NCI-H82 (cell line): ENCODE measurements around the gene EIF1.
A peak's percentile ranks its signal among the peaks of the same experiment; 100 is the strongest.
"Not testable (repeated sequence)": the region's sequence is repeated elsewhere in the genome, so short reads cannot be mapped to it uniquely, and the experiment has no call there.

Experiments used
- DNase-seq: peaks from one replicate; lab custom pipeline; 2025; lab: John Stamatoyannopoulos, UW

The EIF1 gene

GRCh38 chr17:41700843-41701242, 12.2 kb downstream of the EIF1 start:
- DNase-seq: not testable (repeated sequence)

GRCh38 chr17:41702712-41703111, 14.0 kb downstream of the EIF1 start:
- DNase-seq: no peak

GRCh38 chr17:41705271-41705991, 16.7 kb downstream of the EIF1 start:
- DNase-seq: no peak

- DNase-seq: no peak
Observed at GRCh38 chr17:41707803-41708669, 19.4 kb downstream of the EIF1 start.

- DNase-seq: no peak
Observed at GRCh38 chr17:41710472-41711090, 21.9 kb downstream of the EIF1 start.

DNA sequence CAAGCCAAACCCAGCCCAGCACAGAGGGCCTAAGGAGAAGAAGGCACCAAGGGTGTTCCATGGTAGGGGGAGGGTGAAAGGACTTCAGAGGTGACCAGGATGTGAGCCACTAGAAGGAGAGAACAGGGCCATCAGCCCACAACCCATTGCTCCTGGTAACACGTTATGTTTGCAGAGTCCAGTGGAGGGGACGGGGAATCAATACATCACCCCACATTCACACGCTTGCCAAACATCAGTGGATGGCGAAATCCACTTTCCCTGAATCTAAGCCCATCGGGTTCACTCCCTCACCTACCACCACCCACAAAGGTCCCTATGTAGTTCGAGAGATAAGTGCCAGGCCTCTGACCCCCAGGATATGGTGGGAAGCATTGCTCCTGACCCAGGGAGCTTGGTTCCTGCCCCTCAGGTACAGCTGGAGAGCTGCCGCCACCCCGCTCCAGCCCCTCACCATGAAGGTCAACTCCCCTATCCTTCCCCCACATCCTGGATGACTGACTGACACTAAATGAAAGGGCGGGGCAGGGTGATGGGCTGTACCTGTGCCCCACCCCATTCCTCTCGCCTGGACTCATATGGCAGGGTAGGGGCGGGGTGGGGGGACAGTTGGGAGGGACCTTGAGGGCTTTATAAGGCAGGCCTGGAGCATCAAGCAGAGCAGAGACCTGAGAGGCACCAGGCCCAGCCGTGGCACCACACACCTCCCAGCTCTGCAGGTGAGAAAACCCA, 23.1 kb downstream of the EIF1 start, which contains the start of gene GAST:
Gene GAST, plus strand, starts transcription at position 663 of the 732 bp plus-strand sequence. CDS start 3,106 bp downstream, outside the sequence.
- DNase-seq: no peak

DNA sequence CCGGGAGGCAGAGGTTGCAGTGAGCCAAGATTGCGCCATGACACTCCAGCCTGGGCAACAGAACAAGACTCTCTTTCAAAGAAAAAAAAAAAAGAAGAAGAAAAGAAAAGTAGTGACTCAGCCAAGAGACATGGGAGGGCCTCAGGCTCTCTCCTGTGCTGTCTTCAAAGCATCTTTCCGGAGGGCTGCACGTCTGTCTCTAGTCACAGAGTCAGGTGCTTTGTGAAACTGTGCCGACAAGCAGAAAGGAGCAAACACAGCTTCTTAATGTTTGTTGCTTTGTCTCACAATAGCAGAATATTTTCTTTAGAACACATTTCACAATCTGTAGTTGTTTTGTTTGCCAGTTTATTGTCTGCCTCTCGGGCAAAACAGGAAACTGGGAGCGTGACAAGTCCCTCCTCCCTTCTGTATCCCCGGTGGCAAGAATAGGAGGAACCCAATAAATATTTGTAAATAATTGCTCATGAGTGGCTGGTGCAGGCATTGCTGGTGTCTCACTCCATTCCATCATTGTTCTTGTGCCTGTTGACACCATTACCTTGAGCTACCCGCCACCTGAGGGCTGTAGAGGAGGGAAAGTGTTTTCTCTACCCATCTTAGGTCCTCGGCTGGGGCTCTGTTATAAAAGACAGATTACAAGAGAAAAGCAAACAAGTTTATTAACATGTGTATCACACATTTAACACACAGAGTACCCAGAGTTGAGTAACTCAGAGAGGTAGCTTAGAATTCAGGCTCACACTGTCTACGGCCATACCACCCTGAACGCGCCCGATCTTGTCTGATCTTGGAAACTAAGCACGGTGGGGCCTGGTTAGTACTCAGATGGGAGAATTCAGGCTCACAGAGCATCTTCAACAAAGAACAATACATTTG, 29.0 kb downstream of the EIF1 start:
- no peak for DNase-seq

DNA sequence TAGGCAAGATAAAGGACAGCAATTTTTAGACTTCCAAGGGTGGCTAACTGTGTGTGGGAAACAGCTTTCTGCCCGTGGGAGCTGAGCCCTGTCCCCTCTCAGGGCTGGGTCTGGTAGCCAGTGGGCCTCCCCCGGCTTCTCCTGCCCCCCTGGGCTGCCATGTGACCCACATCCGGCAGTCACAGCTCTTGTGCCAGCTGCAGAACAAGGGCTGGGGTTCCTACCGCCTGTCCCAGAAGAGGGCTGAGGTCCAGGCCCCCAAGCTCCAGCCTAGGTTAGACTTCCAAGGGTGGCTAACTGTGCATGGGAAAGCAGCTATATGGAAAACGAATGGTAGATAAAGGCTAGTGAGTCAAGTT, 29.6 kb downstream of the EIF1 start:
- DNase-seq: no peak

GRCh38 chr17:41722231-41722630, 33.5 kb downstream of the EIF1 start:
- no peak for DNase-seq

- no peak for DNase-seq
Observed at GRCh38 chr17:41723801-41724475, 35.3 kb downstream of the EIF1 start.

DNA sequence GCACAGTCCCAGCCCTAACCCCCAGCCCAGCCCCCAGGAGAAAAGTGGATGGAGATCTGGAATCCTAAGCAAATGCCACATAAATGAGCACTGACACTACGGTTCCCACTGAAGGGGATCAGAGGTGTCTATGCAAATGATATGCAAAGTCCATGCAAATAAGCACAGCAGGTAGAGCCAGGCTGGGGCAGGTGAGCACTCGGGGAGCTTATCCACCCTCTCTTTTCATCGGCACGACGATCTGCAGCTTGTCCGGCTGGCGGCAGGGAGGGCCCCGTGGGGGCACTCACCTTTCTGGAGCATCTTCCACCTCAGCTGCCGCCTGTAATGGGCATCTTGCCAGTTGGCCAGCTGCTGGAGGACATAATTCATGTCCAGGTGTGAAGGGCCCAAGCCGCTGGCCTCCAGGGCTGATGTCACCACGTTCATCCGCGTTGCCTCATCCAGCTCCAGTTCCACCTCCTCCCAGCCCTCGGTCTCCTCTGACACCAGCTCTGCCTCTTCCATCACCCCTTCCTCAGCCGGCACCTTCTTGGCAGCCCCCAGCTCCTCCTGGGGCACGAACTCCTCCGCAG, 35.9 kb downstream of the EIF1 start:
- no peak for DNase-seq

DNA sequence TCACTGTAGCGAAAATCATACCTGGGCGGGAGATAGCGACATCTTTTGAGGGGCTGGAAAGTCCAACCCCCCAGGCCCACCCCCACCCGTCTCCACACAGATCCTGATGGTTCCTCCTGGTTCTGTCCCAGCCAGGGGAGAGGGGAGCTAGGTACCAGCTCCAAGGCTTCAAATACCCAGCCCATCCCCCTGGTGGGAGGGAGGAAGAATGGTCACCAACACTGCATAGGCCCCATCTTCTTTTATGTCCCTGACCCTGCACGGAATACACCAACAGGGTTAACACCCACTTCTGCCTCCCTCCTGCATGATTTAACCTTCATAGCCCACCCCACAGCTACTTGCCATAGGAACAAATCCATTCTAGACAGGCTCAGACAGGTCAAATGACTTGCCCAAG, 36.4 kb downstream of the EIF1 start:
- no peak for DNase-seq

- no peak for DNase-seq
Observed at GRCh38 chr17:41728056-41728455, 39.4 kb downstream of the EIF1 start.

GRCh38 chr17:41730479-41730878, 41.8 kb downstream of the EIF1 start:
- no peak for DNase-seq

- no peak for DNase-seq
Observed at GRCh38 chr17:41731836-41732235, 43.2 kb downstream of the EIF1 start.

- peak; percentile 35 for DNase-seq
Observed at GRCh38 chr17:41733348-41734138, 44.9 kb downstream of the EIF1 start.

DNA sequence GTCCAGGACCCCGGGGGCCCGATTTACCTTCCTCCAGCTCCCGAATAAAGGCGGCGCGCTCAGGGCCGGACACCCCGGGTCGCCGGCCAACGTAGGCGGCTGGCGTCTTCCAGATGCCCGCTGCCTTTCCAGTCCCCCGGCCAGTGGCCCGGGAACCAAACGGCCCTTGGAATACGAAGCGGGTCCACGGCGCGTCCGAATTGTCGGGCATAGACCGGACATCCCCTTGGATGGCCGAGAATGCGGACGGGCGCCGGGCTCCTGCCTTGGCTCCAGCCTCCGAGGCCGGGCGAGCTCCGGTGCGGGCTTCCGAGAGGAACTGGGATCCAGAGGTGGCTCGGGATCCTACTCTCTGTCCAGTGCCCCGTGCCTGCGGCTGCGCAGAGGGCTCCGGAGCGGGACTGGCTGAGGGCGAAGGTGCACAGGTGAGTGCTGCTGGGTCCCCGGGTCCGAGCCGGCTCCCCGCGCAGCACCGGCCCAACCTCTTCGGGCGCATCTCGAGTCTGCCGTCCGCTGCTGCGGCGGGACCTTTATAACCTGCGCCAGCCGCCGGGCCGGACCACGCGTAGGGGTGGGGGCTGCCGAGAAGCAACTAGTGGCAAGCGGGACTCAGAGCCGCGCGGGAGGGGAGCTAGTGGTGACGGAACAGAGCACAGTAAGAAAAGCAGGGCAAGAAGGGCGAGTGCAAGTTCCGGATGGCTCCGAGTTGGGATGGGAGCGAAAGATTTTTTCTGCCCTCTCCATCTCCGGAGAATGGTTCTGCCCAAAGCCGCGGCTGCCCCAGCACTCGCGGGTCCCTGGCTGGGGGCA, 45.7 kb downstream of the EIF1 start, which contains the start of gene HAP1:
Gene HAP1, minus strand, starts transcription at position 505 of the 810 bp plus-strand sequence. Its CDS starts 9 bp downstream, at position 496.
- DNase-seq: no peak

GRCh38 chr17:41734949-41735313, 46.2 kb downstream of the EIF1 start:
- DNase-seq: no peak
